K562 (cell line): Measurements from ENCODE around the gene SRL. TPM values are rescaled to one million over a fixed set of nuclear protein-coding genes. Genes with fewer than 3 reads are reported as not detected.
A peak's percentile ranks its signal among the peaks of the same experiment; 100 is the strongest.

Experiments
- BCOR ChIP-seq: fragments of 450-650 bp; IDR thresholded peaks from 2 replicates; pipeline ENCODE4 v1.6.1; 2016
- CHD1 ChIP-seq: fragments of 200-600 bp; sonication (generic); IDR thresholded peaks from one replicate; pipeline ENCODE4 v1.6.1; 2012; ENCODE audit warnings: mild to moderate bottlenecking, moderate library complexity, low read length, inconsistent platforms
- COPS2 ChIP-seq: fragments of 450-650 bp; conservative IDR thresholded peaks from 2 replicates; pipeline ENCODE4 v1.6.1; 2016; ENCODE audit warnings: mild to moderate bottlenecking, moderate library complexity
- CSDE1 ChIP-seq, 2 experiments: fragments of 450-650 bp; IDR thresholded peaks; 2 replicates each; pipeline ENCODE4 v1.6.1; 2016; ENCODE audit warnings: mild to moderate bottlenecking in 1 of 2
- DIDO1 ChIP-seq: fragments of 450-650 bp; IDR thresholded peaks from 2 replicates; pipeline ENCODE4 v1.6.1; 2016; ENCODE audit warnings: low read depth, missing biosample characterization, missing genetic modification characterization
- FOSL1 ChIP-seq: fragments of 200-800 bp; sonication (Bioruptor generic); conservative IDR thresholded peaks from 2 replicates; pipeline ENCODE4 v1.6.1; 2016; ENCODE audit warnings: missing genetic modification characterization, missing compliant biosample characterization
- HSF4 ChIP-seq: fragments of 250-450 bp; sonication (Bioruptor Pico); IDR thresholded peaks from 2 replicates; pipeline ENCODE4 v2.1.2; 2022; ENCODE audit warnings: mild to moderate bottlenecking, moderate library complexity, borderline replicate concordance
- JUN ChIP-seq, 2 experiments: sonication (generic) in 1 of 2; formaldehyde crosslinking in 1 of 2; IDR thresholded peaks; 2 replicates each; pipeline versions ENCODE4 v1.6.1 to v1.8.0; 2012 to 2022; ENCODE audit warnings: borderline replicate concordance in 2 of 2, mild to moderate bottlenecking in 2 of 2, improper control_type of control experiment in 1 of 2, low read depth in 1 of 2, low read length in 1 of 2, missing genetic modification reagents in 1 of 2
- KAT8 ChIP-seq: fragments of 450-650 bp; IDR thresholded peaks from 2 replicates; pipeline ENCODE4 v1.6.1; 2016; ENCODE audit warnings: low read depth, mild to moderate bottlenecking
- NFE2L1 ChIP-seq: fragments of 450-650 bp; IDR thresholded peaks from 2 replicates; pipeline ENCODE4 v1.6.1; 2016; ENCODE audit warnings: missing genetic modification characterization, low read depth, mild to moderate bottlenecking, missing compliant biosample characterization, moderate library complexity, borderline replicate concordance
- RBM39 ChIP-seq: fragments of 200-400 bp; formaldehyde crosslinking; optimal IDR thresholded peaks from 2 replicates; pipeline ENCODE3; 2018; ENCODE audit warnings: low read depth, low read length
- RCOR1 ChIP-seq, 2 experiments: IDR thresholded peaks; 2 replicates each; pipeline ENCODE4 v1.6.1; 2012; ENCODE audit warnings: low read depth in 2 of 2, low read length in 2 of 2, borderline replicate concordance in 1 of 2, improper control_type of control experiment in 1 of 2
- SAFB2 ChIP-seq: fragments of 200-400 bp; formaldehyde crosslinking; IDR thresholded peaks from 2 replicates; pipeline ENCODE4 v1.6.1; 2018; ENCODE audit warnings: borderline replicate concordance, low read length, low read depth, moderate library complexity; ENCODE audit not compliant: severe bottlenecking
- SIX5 ChIP-seq, 2 experiments: IDR thresholded peaks; 2 replicates each; pipeline ENCODE4 v1.6.1; 2011; ENCODE audit warnings: low read length in 2 of 2, borderline replicate concordance in 1 of 2, low read depth in 1 of 2, mild to moderate bottlenecking in 1 of 2, moderate library complexity in 1 of 2; ENCODE audit not compliant: insufficient read depth in 1 of 2
- SMAD3 ChIP-seq: fragments of 450-650 bp; formaldehyde crosslinking; conservative IDR thresholded peaks from 2 replicates; pipeline ENCODE4 v1.4.0; 2020; ENCODE audit warnings: mild to moderate bottlenecking
- ZC3H8 ChIP-seq: fragments of 450-650 bp; IDR thresholded peaks from 2 replicates; pipeline ENCODE4 v1.6.1; 2017
- ZKSCAN8 ChIP-seq: fragments of 200-800 bp; sonication (Bioruptor generic); IDR thresholded peaks from 2 replicates; pipeline ENCODE4 v1.6.1; 2016; ENCODE audit warnings: missing genetic modification characterization, missing compliant biosample characterization
- ZNF174 ChIP-seq: fragments of 250-450 bp; sonication (Bioruptor Pico); IDR thresholded peaks from 2 replicates; pipeline ENCODE4 v1.4.0; 2020; ENCODE audit warnings: mild to moderate bottlenecking
- ZNF282 ChIP-seq: sonication (generic); formaldehyde crosslinking; IDR thresholded peaks from 2 replicates; pipeline ENCODE4 v1.8.1; 2023; ENCODE audit warnings: missing genetic modification reagents
- ZNF408 ChIP-seq: fragments of 250-450 bp; sonication (Bioruptor Pico); IDR thresholded peaks from 2 replicates; pipeline ENCODE4 v1.4.0; 2020; ENCODE audit warnings: low read depth, mild to moderate bottlenecking, moderate library complexity
- polyA plus RNA-seq, 8 experiments: library from polyadenylated mRNA; depleted of rRNA in 4 of 8; stranded (reverse) in 5 of 8; unstranded in 3 of 8; fragments of >200 nt; fragmentation: Nextera tagmentation in 2 of 8; fragmentation: Illumina TruSeq in 1 of 8; extraction: Ambion mirVana in 2 of 8; extraction: Trizol in 1 of 8; gene quantifications; 2 replicates each; pipeline versions ENCODE4 v1.2.1 to v1.2.3, GENCODE V29; 2011 to 2014; ENCODE audit warnings: inconsistent platforms in 1 of 8, missing spikeins in 1 of 8
- total RNA-seq, 7 experiments: library from RNA; depleted of rRNA in 6 of 7; stranded (reverse); fragments of >200 nt in 6 of 7; fragmentation: Illumina TruSeq in 2 of 7; extraction: Trizol in 2 of 7; gene quantifications; 2 replicates each; pipeline versions ENCODE4 v1.2.1 to v1.2.3, GENCODE V29; 2011 to 2021; ENCODE audit warnings: low replicate concordance in 1 of 7
- TF ChIP-seq, protein P1 (sequence below): sonication (generic); formaldehyde crosslinking; IDR thresholded peaks from 2 replicates; pipeline ENCODE4 v1.9.0; 2022; ENCODE audit warnings: mild to moderate bottlenecking, missing genetic modification reagents
- TF ChIP-seq, protein P2 (sequence below): fragments of 250-450 bp; sonication (Bioruptor Pico); IDR thresholded peaks from 2 replicates; pipeline ENCODE4 v1.4.0; 2020; ENCODE audit warnings: mild to moderate bottlenecking, moderate library complexity

The SRL gene
- total and polyA plus RNA-seq, 9 of the 15 experiments (the other 6 are each of a cell fraction or from before 2014, with no cell fraction given), result 0.01 TPM; not detected in 8

GRCh38 chr16:4176906-4177417, 64.9 kb downstream of the SRL start (continued):
- TF ChIP-seq, protein P1, sequence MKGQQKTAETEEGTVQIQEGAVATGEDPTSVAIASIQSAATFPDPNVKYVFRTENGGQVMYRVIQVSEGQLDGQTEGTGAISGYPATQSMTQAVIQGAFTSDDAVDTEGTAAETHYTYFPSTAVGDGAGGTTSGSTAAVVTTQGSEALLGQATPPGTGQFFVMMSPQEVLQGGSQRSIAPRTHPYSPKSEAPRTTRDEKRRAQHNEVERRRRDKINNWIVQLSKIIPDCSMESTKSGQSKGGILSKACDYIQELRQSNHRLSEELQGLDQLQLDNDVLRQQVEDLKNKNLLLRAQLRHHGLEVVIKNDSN (CRISPR knock-in tag), result no peak
- TF ChIP-seq HSF4 (no peak), JUN (IDR thresholded peaks at IDR 0.05; ENCODE audit: borderline replicate concordance, low read depth, low read length) (peak; percentile 80), JUN (CRISPR knock-in tag; IDR thresholded peaks at IDR 0.05; ENCODE audit: borderline replicate concordance) (no peak), ZNF174 (CRISPR knock-in tag) (no peak), SIX5 (IDR thresholded peaks at IDR 0.05; ENCODE audit: borderline replicate concordance in 1 of 2, insufficient read depth in 1 of 2, low read depth in 1 of 2, low read length in 2 of 2) (no peak), ZNF282 (CRISPR knock-in tag) (no peak), DIDO1 (tag) (no peak), RCOR1 (IDR thresholded peaks at IDR 0.05; ENCODE audit: borderline replicate concordance in 1 of 2, low read depth in 2 of 2, low read length in 2 of 2) (peak in 1 of 2 experiments; percentile 12; a peak in 1 of 4 replicates), ZC3H8 (no peak), SMAD3 (CRISPR knock-in tag) (no peak), FOSL1 (tag) (peak; percentile 68; the same call in 1 of the 2 replicates), SAFB2 (no peak), COPS2 (no peak), KAT8 (no peak), ZKSCAN8 (no peak), RBM39 (no peak), ZNF408 (CRISPR knock-in tag) (no peak), CSDE1 (IDR thresholded peaks at IDR 0.05) (no peak), CHD1 (no peak), BCOR (no peak), NFE2L1 (no peak)
- TF ChIP-seq, protein P2, sequence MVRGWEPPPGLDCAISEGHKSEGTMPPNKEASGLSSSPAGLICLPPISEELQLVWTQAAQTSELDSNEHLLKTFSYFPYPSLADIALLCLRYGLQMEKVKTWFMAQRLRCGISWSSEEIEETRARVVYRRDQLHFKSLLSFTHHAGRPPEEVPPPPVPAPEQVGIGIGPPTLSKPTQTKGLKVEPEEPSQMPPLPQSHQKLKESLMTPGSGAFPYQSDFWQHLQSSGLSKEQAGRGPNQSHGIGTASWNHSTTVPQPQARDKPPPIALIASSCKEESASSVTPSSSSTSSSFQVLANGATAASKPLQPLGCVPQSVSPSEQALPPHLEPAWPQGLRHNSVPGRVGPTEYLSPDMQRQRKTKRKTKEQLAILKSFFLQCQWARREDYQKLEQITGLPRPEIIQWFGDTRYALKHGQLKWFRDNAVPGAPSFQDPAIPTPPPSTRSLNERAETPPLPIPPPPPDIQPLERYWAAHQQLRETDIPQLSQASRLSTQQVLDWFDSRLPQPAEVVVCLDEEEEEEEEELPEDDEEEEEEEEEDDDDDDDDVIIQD (CRISPR knock-in tag), result no peak
